Measurements from ENCODE around the gene CACNA2D3. TPM values are rescaled to one million over a fixed set of nuclear protein-coding genes. Genes with fewer than 3 reads are reported as not detected.

Gene CACNA2D3
- total RNA-seq, 1 donor from 2014 or later, result 1.3 TPM

- no peak for TF ChIP-seq CTCF (conservative IDR thresholded peaks at IDR 0.05; ENCODE audit: low read depth, low read length)
- no peak for DNase-seq (ENCODE audit: low read depth)
- H3K4me3 ChIP-seq (ENCODE audit: low read depth, low read length), result no peak overlapping the region
Observed at GRCh38 chr3:54347060-54347459, 224.7 kb downstream of the CACNA2D3 start.

- no peak for DNase-seq (ENCODE audit: low read depth)
- TF ChIP-seq CTCF (conservative IDR thresholded peaks at IDR 0.05; ENCODE audit: low read depth, low read length), result no peak
- no peak overlapping the region for H3K4me3 ChIP-seq (ENCODE audit: low read depth, low read length)
Observed at GRCh38 chr3:54347933-54348332, 225.6 kb downstream of the CACNA2D3 start.

GRCh38 chr3:54349231-54349652 is 226.9 kb downstream of the CACNA2D3 start:
- no peak for TF ChIP-seq CTCF (conservative IDR thresholded peaks at IDR 0.05; ENCODE audit: low read depth, low read length)
- DNase-seq (ENCODE audit: low read depth), result no peak
- no peak overlapping the region for H3K4me3 ChIP-seq (ENCODE audit: low read depth, low read length)

- no peak overlapping the region for H3K4me3 ChIP-seq (ENCODE audit: low read depth, low read length)
- TF ChIP-seq CTCF (conservative IDR thresholded peaks at IDR 0.05; ENCODE audit: low read depth, low read length), result no peak
- DNase-seq (ENCODE audit: low read depth), result no peak
Observed at GRCh38 chr3:54349691-54350090, 227.3 kb downstream of the CACNA2D3 start.

- no peak for TF ChIP-seq CTCF (conservative IDR thresholded peaks at IDR 0.05; ENCODE audit: low read depth, low read length)
- DNase-seq (ENCODE audit: low read depth), result no peak
- no peak overlapping the region for H3K4me3 ChIP-seq (ENCODE audit: low read depth, low read length)
Observed at GRCh38 chr3:54353546-54353945, 231.2 kb downstream of the CACNA2D3 start.

GRCh38 chr3:54353946-54354345 is 231.6 kb downstream of the CACNA2D3 start:
- no peak overlapping the region for H3K4me3 ChIP-seq (ENCODE audit: low read depth, low read length)
- DNase-seq (ENCODE audit: low read depth), result no peak
- TF ChIP-seq CTCF (conservative IDR thresholded peaks at IDR 0.05; ENCODE audit: low read depth, low read length), result no peak

GRCh38 chr3:54355800-54356199 is 233.4 kb downstream of the CACNA2D3 start:
- TF ChIP-seq CTCF (conservative IDR thresholded peaks at IDR 0.05; ENCODE audit: low read depth, low read length), result no peak
- H3K4me3 ChIP-seq (ENCODE audit: low read depth, low read length), result no peak overlapping the region
- DNase-seq (ENCODE audit: low read depth), result no peak

Data from epithelial cell of proximal tubule (primary cell).